HG03378 (cell line): ENCODE measurements around the gene RAP2B.
"Not testable (repeated sequence)": the region's sequence is repeated elsewhere in the genome, so short reads cannot be mapped to it uniquely, and the experiment has no call there.

ENCODE experiments used
- ATAC-seq: cut with Tn5 transposase; IDR thresholded peaks from one replicate; pipeline ENCODE4 v1.9.1; 2021; ENCODE audit warnings: mild to moderate bottlenecking, moderate library complexity; ENCODE audit not compliant: unreplicated experiment

RAP2B gene

GRCh38 chr3:153190923-153191322 is 28.9 kb downstream of the RAP2B start:
- ATAC-seq: no peak

- no peak for ATAC-seq
Measured at GRCh38 chr3:153192327-153192726, 30.3 kb downstream of the RAP2B start.

- not testable (repeated sequence) for ATAC-seq
Measured at GRCh38 chr3:153193786-153194476, 31.9 kb downstream of the RAP2B start.

- ATAC-seq: no peak
Measured at GRCh38 chr3:153195349-153195879, 33.4 kb downstream of the RAP2B start.

GRCh38 chr3:153209596-153209995 is 47.6 kb downstream of the RAP2B start:
- ATAC-seq: no peak

GRCh38 chr3:153210146-153210545 is 48.1 kb downstream of the RAP2B start:
- no peak for ATAC-seq

- ATAC-seq: no peak
Measured at GRCh38 chr3:153210660-153211059, 48.6 kb downstream of the RAP2B start.

GRCh38 chr3:153215497-153215896 is 53.5 kb downstream of the RAP2B start:
- no peak for ATAC-seq

GRCh38 chr3:153215966-153216365 is 53.9 kb downstream of the RAP2B start:
- ATAC-seq: no peak

GRCh38 chr3:153216928-153217327 is 54.9 kb downstream of the RAP2B start:
- no peak for ATAC-seq

GRCh38 chr3:153219146-153219545 is 57.1 kb downstream of the RAP2B start:
- no peak for ATAC-seq
